Upper lobe of left lung (tissue), 4 donors: Measurements from ENCODE around the gene TBXAS1.

Experiments
- EP300 ChIP-seq, 4 donors: sonication (generic); formaldehyde crosslinking; IDR thresholded peaks; one replicate each; pipeline ENCODE4 v1.5.1; 2017; ENCODE audit warnings: antibody characterized with exemption in 4 of 4, control low read depth in 2 of 4
- POLR2A ChIP-seq, 4 donors: fragments of 450-650 bp; IDR thresholded peaks; one replicate each; pipeline ENCODE4 v1.5.1; 2016 to 2017; ENCODE audit warnings: antibody characterized with exemption in 4 of 4, mild to moderate bottlenecking in 2 of 4
- POLR2AphosphoS5 ChIP-seq, 2 donors: sonication (generic); formaldehyde crosslinking; IDR thresholded peaks; one replicate each; pipeline ENCODE4 v1.5.1; 2017; ENCODE audit warnings: antibody characterized with exemption in 2 of 2
- TF ChIP-seq, protein P1 (sequence below), 6 experiments: fragments of 450-650 bp in 4 of 6; fragments of 200-600 bp in 2 of 6; sonication (generic) in 2 of 6; IDR thresholded peaks; one replicate each; pipeline ENCODE4 v1.5.1; 2016 to 2019; ENCODE audit warnings: antibody characterized with exemption in 6 of 6

DNA sequence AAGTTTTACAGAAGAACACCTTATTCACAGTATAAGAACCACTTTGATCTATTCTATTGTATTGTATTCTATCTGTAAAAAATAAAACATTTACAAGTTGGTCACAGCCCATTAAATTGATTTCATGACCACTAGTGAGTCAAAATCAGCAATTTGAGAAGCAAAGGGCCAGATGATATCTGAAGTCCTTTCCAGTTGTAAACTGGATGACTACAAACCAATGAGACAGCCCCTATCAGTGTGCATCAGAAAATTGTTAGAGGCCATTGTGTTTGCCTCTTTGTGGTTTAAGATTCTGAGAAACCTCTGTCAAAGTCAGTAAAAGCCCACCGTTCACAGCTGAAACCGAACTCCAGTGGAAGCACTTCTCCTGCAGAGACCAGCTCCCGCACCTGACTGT is 54.8 kb downstream of the TBXAS1 start:
- TF ChIP-seq, protein P1, sequence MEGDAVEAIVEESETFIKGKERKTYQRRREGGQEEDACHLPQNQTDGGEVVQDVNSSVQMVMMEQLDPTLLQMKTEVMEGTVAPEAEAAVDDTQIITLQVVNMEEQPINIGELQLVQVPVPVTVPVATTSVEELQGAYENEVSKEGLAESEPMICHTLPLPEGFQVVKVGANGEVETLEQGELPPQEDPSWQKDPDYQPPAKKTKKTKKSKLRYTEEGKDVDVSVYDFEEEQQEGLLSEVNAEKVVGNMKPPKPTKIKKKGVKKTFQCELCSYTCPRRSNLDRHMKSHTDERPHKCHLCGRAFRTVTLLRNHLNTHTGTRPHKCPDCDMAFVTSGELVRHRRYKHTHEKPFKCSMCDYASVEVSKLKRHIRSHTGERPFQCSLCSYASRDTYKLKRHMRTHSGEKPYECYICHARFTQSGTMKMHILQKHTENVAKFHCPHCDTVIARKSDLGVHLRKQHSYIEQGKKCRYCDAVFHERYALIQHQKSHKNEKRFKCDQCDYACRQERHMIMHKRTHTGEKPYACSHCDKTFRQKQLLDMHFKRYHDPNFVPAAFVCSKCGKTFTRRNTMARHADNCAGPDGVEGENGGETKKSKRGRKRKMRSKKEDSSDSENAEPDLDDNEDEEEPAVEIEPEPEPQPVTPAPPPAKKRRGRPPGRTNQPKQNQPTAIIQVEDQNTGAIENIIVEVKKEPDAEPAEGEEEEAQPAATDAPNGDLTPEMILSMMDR (IDR thresholded peaks at IDR 0.05): no peak
- TF ChIP-seq POLR2A (IDR thresholded peaks at IDR 0.05) (no peak), EP300 (IDR thresholded peaks at IDR 0.05) (no peak), POLR2AphosphoS5 (IDR thresholded peaks at IDR 0.05) (no peak)
